Suprapubic skin (tissue), 2 donors: Measurements from ENCODE around the gene EEF2K.

Experiments
- EP300 ChIP-seq: sonication (generic); formaldehyde crosslinking; IDR thresholded peaks from one replicate; pipeline ENCODE4 v1.6.1; 2017; ENCODE audit warnings: antibody characterized with exemption
- POLR2A ChIP-seq, 2 donors: fragments of 450-650 bp; IDR thresholded peaks; one replicate each; pipeline ENCODE4 v1.6.1; 2017; ENCODE audit warnings: antibody characterized with exemption in 2 of 2, mild to moderate bottlenecking in 2 of 2, moderate library complexity in 2 of 2

- TF ChIP-seq POLR2A (IDR thresholded peaks at IDR 0.05) = no peak
- TF ChIP-seq EP300 = no peak
Measured at GRCh38 chr16:22195445-22195694, 10.7 kb upstream of the EEF2K start.
